GM19351 (cell line): ENCODE results near the gene PERM1.
A peak's percentile ranks its signal among the peaks of the same experiment; 100 is the strongest.

ENCODE experiments used
- ATAC-seq: cut with Tn5 transposase; IDR thresholded peaks from one replicate; pipeline ENCODE4 v1.9.1; 2021; ENCODE audit warnings: mild to moderate bottlenecking, moderate library complexity; ENCODE audit not compliant: unreplicated experiment

PERM1 gene

DNA sequence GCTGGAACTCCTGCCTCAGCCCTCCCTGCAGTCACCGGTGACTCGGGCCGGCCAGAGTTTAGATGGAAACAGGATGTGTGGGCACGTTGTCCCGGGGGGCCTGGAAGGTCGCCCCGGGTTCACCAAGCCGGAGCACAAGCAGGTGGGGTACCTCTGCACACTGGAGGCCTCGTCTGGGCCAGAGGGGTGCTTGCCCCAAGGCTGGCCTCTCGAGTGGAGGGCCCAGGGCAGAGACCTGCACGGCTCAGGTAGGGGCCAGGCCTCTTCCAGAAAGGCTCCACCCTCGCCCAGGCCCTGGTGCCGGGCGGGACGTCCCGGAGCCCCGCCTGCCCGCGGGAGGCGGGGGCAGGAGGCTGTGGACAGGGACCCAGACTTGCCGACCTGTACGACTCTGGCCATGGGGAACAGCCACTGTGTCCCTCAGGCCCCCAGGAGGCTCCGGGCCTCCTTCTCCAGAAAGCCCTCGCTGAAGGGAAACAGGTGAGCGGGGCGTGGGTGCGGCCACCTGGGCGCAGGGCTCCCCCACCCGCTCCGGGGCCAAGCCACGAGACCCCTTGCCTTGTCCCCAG, 15.7 kb downstream of the PERM1 start, which contains the start of gene PLEKHN1:
Gene PLEKHN1 (plus strand): TSS at position 348 of the 569 bp plus-strand sequence. CDS start 50 bp downstream, at position 398.
- peak; percentile 42 for ATAC-seq

GRCh38 chr1:965526-966134, 16.3 kb downstream of the PERM1 start:
- ATAC-seq: no peak

GRCh38 chr1:964691-965525, 17.0 kb downstream of the PERM1 start:
- ATAC-seq: no peak

GRCh38 chr1:963746-964525, 18.0 kb downstream of the PERM1 start:
- ATAC-seq: no peak

DNA sequence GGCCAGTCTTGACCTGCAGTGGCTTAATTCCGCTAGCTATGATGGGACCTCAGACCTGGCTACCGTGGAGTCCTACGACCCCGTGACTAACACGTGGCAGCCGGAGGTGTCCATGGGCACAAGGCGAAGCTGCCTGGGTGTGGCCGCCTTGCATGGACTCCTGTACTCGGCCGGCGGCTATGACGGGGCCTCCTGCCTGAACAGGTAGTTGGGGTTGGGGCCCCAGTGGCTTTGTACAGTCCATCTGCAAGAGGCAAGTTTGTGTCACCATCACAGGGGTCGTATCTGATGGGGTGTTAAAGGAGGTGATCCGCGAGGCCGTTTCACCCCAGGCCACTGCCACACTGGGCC, 18.6 kb downstream of the PERM1 start:
- no peak for ATAC-seq

GRCh38 chr1:962381-963300, 19.3 kb downstream of the PERM1 start:
- no peak for ATAC-seq

DNA sequence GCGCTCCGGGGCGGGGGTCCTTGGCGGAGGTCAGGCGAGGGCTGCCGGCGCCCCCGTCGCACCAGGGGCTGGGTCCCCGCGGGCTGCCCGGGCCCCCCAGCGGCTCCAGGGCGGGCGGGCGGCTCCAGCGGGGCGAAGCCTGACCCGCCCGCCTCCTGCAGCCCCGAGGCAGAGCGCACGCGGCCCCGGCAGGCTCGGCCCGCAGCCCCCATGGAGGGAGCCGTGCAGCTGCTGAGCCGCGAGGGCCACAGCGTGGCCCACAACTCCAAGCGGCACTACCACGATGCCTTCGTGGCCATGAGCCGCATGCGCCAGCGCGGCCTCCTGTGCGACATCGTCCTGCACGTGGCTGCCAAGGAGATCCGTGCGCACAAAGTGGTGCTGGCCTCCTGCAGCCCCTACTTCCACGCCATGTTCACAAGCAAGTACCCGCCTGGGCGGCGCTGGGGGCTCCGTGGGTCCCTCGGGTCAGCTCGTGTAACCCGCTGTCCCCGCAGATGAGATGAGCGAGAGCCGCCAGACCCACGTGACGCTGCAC, 20.7 kb downstream of the PERM1 start:
- no peak for ATAC-seq

GRCh38 chr1:960363-961131, 21.3 kb downstream of the PERM1 start, which contains the start of gene KLHL17:
KLHL17 (plus strand) TSS chr1:960584; CDS start chr1:960694, 110 bp downstream.
- peak; percentile 54 for ATAC-seq

GRCh38 chr1:959731-960362, 22.0 kb downstream of the PERM1 start:
- ATAC-seq: no peak

DNA sequence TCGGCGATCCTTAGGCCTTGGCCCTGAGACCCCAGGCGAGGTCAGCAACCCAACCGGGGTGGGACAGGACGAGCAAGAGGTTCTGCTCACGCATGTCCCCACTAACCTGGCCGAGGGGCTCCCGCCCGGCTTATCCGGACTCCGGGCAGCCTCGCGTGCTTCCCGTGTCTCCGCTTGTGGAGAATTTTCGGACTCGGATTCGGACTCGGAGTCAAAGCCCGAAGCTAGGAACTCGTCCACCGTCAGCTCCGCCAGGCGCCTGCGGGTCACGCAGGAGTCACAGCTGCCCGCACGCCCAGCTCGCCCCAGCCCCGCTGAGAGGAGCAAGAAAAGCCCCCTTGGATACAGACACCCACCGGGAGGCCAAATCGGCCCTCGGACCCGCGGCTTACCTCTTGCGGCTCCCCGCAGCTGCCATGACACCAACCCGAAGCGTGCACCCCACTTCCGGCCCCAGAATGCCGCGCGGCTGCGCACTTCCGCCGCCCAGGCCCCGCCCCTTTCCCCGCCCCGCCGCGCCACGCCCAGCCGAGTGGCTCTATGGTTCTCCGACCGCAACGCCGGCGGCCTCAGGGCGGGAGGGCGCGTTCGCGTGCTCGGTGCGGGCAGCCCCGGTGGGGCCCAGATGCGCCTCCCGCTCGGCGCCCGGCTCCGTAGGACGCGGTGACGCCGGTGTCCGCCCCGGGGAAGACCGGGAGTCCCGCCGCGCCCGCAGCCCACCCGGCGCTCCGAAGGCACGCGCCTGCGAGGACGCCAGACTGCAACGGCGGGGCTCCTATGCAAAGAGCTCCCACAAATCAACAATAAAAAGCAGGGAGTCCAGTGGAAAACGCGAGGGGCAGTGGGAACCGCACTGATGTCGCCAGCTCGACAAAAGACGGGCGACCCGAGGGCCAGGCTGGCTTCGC, 22.8 kb downstream of the PERM1 start, which contains the start of gene NOC2L:
Gene NOC2L (minus strand): TSS at position 434 of the 908 bp plus-strand sequence. CDS start 16 bp downstream, at position 418.
- peak; percentile 78 for ATAC-seq

GRCh38 chr1:956636-957035, 25.3 kb downstream of the PERM1 start:
- no peak for ATAC-seq

DNA sequence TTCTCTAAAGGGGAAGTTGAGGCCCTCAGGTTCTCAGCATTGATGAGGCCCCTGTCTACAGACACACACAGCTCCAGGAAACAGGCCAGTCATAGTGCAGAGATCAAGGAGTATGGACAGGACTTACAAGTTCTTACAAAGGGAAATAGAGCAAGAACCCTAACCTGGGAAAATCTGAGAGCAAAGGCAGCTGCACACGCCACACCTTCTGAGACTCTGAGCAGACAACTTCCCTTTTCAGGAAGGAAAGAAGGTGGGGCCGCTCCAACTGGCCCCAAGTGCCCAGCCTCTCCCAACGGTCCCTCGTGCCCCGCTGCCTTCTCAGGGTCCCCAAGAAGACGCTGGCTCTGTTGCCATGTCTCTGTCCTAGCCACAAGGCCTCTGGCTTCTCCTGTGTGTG, 26.4 kb downstream of the PERM1 start:
- no peak for ATAC-seq

- ATAC-seq: no peak
Observed at GRCh38 chr1:954927-955326, 27.0 kb downstream of the PERM1 start.

DNA sequence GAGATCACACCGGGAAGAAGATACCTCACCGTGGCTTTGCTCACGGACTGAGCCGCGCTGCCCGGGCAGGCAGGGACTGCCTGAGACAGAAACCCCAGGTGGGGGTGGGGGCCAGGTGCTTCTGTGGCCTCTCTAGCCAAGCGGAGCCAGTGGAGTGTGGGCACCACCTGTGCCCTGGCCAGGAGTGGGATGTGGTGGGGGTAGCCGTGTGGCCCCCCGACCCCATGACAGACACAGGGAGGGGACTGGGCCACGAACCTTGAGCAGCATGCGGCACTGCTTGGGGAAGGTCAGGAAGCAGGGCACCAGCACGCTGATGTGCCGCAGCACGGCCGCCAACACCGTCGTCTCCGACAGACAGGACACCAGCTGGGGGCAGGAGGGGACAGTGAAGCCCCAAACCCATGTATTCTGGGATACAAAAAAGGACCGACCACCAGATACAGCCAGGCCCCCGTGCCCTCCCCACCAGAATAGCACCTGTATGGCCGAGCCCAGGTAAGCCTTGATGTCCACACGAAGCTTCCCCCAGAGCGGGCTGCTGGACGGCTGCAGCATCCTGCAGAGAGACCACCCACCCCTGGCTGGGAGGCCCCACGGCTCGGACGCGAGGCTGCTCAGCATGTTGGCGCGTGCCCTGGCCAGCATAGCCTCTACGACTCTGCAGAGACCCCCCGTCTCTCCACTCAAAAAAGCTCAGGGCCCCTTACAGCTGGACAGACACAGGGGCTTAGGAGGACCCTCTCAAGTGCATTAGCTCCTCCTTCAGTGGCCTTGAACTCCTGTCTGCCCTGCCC, 28.2 kb downstream of the PERM1 start:
- no peak for ATAC-seq

DNA sequence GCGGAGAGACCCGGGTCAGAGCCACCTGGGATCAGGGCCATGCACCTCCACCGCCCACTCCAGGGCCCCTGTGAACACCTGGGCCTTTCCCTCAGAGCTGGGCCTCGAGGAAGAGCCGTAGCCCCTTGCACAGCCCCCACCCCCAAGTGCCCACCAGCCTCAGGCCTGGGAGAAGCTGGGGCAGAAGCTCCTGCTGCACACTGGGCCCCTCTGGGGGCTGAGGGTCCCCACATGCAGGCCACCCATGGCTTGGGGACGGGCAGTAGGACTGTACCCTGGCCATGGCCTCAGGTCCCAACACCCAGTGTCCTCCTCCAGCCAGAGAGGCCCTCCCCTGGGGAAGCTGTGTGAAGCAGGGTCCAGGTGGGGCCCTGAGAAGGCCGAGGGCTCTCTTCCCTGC, 29.3 kb downstream of the PERM1 start:
- ATAC-seq: no peak

- no peak for ATAC-seq
Observed at GRCh38 chr1:952201-952600, 29.7 kb downstream of the PERM1 start.

DNA sequence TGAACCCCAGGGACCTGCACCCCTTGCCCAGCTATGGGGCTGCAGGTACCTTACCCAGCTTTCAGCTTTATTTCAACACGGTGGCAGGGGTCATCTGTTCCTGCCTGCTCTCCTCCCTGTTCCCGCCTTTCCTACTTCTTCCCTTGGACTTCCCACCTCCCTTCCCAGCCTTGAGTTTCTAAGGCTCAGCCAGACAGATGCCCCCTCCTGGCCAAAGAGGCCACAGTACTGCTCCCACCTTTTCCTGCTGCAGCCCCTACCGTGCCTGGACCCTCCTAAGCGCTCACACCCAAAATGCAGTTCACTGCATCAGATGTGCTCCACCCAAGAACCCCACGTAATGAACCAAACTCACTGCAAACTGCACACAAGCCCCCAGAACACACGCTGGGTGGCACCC, 30.5 kb downstream of the PERM1 start:
- no peak for ATAC-seq
